ENCODE measurements around the gene C2CD3. TPM values are rescaled to one million over a fixed set of nuclear protein-coding genes. Genes with fewer than 3 reads are reported as not detected.

The C2CD3 gene
- total and polyA plus RNA-seq, 9 of the 15 experiments (the other 6 are each of a cell fraction or from before 2014, with no cell fraction given), result 4.4 to 20.2 (median 15.4) TPM

DNA sequence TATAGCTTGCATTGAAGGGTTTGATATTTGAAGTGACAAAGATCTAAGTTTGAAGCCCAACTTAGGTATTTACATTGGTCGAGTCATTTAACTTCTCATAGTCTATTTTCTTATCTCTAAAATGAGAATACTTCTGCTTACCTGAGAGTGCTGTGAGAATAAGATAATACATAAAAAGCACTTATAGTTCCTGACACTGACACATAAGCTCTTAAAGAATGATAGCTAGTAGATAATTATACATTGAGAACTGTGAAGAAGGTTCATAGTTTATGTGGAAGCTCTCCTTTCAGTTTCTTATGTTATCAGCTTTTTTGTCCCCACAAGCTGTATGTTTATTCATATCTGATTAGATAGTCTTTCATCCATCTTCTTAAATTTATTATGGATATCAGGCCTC is 5.1 kb upstream of the C2CD3 start (continued):
- TF ChIP-seq PHF8 (IDR thresholded peaks at IDR 0.05; ENCODE audit: borderline replicate concordance, low read length) (no peak), CHD4 (IDR thresholded peaks at IDR 0.05; ENCODE audit: insufficient read depth, insufficient replicate concordance, low read depth, low read length, poor library complexity, severe bottlenecking) (no peak), ZNF655 (CRISPR knock-in tag; IDR thresholded peaks at IDR 0.05) (no peak), HMG20A (CRISPR knock-in tag; conservative IDR thresholded peaks at IDR 0.05) (no peak), GTF2E2 (tag; IDR thresholded peaks at IDR 0.05) (no peak), FIP1L1 (IDR thresholded peaks at IDR 0.05; ENCODE audit: low read depth, low read length, poor library complexity, severe bottlenecking) (no peak), ZNF740 (CRISPR knock-in tag; IDR thresholded peaks at IDR 0.05) (no peak), ZNF740 (tag; IDR thresholded peaks at IDR 0.05) (no peak), GATAD2B (IDR thresholded peaks at IDR 0.05; ENCODE audit: borderline replicate concordance) (0 out of 2 replicates have a peak, but pooled peaks have one; percentile 16), SRSF3 (IDR thresholded peaks at IDR 0.05; ENCODE audit: insufficient read depth, low read length) (no peak), DNMT1 (IDR thresholded peaks at IDR 0.05) (no peak), USF2 (CRISPR knock-in tag; IDR thresholded peaks at IDR 0.05) (no peak), SREBF1 (IDR thresholded peaks at IDR 0.05; ENCODE audit: borderline replicate concordance, low read depth, low read length) (no peak), CBX8 (IDR thresholded peaks at IDR 0.05; ENCODE audit: borderline replicate concordance, extremely low read depth, low read depth, low read length, poor library complexity, severe bottlenecking) (no peak), BRF1 (IDR thresholded peaks at IDR 0.05; ENCODE audit: borderline replicate concordance, extremely low read depth, insufficient read length) (no peak), YY1 (IDR thresholded peaks at IDR 0.05; ENCODE audit: borderline replicate concordance in 1 of 3, control insufficient read depth in 1 of 3, extremely low read depth in 1 of 3, insufficient read depth in 3 of 3, insufficient read length in 1 of 3, insufficient replicate concordance in 2 of 3, low read depth in 1 of 3, low read length in 2 of 3) (no peak), TAF1 (IDR thresholded peaks at IDR 0.05; ENCODE audit: control insufficient read depth, extremely low read depth, insufficient read depth, low read length, severe bottlenecking) (no peak), PKNOX1 (IDR thresholded peaks at IDR 0.05) (peak; percentile 54; the same call in 1 of the 2 replicates), HDAC3 (IDR thresholded peaks at IDR 0.05; ENCODE audit: borderline replicate concordance, partially characterized antibody) (no peak), ZNF57 (CRISPR knock-in tag; IDR thresholded peaks at IDR 0.05) (no peak)
- TF ChIP-seq, protein P1, sequence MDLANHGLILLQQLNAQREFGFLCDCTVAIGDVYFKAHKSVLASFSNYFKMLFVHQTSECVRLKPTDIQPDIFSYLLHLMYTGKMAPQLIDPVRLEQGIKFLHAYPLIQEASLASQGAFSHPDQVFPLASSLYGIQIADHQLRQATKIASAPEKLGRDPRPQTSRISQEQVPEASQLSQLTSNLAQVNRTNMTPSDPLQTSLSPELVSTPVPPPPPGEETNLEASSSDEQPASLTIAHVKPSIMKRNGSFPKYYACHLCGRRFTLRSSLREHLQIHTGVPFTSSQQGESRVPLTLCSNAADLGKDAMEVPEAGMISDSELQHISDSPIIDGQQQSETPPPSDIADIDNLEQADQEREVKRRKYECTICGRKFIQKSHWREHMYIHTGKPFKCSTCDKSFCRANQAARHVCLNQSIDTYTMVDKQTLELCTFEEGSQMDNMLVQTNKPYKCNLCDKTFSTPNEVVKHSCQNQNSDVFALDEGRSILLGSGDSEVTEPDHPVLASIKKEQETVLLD (IDR thresholded peaks at IDR 0.05), result no peak; the same call in 1 of the 2 replicates
